MM.1S (cell line): ENCODE results near the gene DHX8.

Experiments used
- EZH2phosphoT487 ChIP-seq: fragments of 300-600 bp; sonication (generic); IDR thresholded peaks from 2 replicates; pipeline ENCODE4 v1.6.1; 2018; ENCODE audit warnings: antibody characterized with exemption, low read length
- TF ChIP-seq, protein P1 (sequence below): fragments of 300-600 bp; sonication (generic); IDR thresholded peaks from 2 replicates; pipeline ENCODE4 v1.5.1; 2016; ENCODE audit warnings: antibody characterized with exemption, low read length, mixed read lengths

- TF ChIP-seq, protein P1, sequence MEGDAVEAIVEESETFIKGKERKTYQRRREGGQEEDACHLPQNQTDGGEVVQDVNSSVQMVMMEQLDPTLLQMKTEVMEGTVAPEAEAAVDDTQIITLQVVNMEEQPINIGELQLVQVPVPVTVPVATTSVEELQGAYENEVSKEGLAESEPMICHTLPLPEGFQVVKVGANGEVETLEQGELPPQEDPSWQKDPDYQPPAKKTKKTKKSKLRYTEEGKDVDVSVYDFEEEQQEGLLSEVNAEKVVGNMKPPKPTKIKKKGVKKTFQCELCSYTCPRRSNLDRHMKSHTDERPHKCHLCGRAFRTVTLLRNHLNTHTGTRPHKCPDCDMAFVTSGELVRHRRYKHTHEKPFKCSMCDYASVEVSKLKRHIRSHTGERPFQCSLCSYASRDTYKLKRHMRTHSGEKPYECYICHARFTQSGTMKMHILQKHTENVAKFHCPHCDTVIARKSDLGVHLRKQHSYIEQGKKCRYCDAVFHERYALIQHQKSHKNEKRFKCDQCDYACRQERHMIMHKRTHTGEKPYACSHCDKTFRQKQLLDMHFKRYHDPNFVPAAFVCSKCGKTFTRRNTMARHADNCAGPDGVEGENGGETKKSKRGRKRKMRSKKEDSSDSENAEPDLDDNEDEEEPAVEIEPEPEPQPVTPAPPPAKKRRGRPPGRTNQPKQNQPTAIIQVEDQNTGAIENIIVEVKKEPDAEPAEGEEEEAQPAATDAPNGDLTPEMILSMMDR, result no peak
- no peak for TF ChIP-seq EZH2phosphoT487
Measured at GRCh38 chr17:43532581-43532980, 48.8 kb downstream of the DHX8 start.
